Right renal cortex interstitium (tissue), 3 donors: ENCODE data around the gene SERP2. TPM values are rescaled to one million over a fixed set of nuclear protein-coding genes. Genes with fewer than 3 reads are reported as not detected.
"Not testable (repeated sequence)": the region's sequence is repeated elsewhere in the genome, so short reads cannot be mapped to it uniquely, and the experiment has no call there.

Experiments
- DNase-seq, 3 donors: peaks; one replicate each; pipeline ENCODE4 v3.0.0-alpha.2; 2013; ENCODE audit warnings: low read depth in 3 of 3, low spot score in 2 of 3
- polyA plus RNA-seq, 3 donors: library from polyadenylated mRNA; unstranded; fragments of 120-200 nt; gene quantifications; one replicate each; pipeline ENCODE4 v1.2.1, GENCODE V29; 2013; ENCODE audit not compliant: insufficient read length in 3 of 3

The SERP2 gene
- 10 to 100 TPM in 1 of 3 donors, 1 to 10 TPM in 2; 8.2 to 11.0 (median 9.3) TPM for polyA plus RNA-seq

DNA sequence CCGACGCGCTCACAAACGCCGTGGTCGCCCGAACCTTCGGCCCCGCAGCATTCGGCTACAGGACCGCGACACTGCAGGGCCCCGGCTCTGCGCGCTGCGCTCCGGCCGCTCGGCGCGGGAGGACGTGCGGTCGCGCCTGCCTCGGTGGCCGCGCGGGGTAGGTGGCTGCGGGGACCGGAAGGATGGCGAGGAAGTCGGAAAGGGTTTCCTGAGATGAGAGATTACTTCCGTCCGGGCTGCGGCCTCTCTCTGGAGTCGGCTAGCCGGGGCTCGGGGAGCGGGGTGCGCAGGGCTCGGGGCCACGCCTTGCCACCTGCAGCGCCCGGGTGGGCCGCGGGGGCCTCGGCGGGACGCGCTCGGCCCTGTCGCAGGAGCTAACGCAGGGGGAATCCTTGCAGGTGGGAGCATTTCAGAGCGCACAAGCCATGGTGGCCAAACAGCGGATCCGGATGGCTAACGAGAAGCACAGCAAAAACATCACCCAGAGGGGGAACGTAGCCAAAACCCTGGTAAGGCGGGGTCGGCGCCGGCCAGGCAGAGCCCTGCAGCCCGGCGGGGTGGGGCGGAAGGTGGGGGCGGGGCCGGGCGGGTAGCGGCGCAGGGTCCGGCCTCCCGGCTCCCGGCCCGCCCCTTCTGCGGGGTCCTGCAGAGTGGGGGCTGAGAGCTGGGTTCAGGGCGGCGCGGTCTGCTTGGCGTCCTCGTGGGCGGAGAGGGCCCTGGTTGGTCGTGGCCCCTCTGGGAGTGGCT lies at the start of gene SERP2:
Gene SERP2, plus strand, starts transcription at position 224 of the 747 bp plus-strand sequence. Its CDS starts 202 bp downstream, at position 426.
- DNase-seq, result no peak

DNA sequence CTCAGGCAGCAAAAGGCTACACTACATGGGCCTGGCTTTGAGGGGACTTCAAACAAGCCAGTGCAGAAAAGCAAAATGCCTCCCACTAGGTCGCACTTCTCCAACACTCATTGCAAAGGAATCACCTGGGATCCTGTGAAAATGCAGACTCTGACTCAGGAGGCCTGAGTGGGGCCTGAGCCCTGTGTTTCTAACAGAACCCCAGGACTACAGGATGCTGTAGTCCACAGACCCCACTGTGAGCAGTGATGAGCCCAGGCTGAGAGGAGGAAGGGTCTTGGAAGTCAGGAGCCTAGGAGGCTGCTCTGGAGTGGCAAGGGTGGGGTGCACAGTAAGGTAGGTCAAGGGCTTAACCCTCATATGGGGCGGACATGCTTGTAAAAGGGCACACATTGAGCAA lies 46.7 kb upstream of the SERP2 start:
- no peak for DNase-seq

DNA sequence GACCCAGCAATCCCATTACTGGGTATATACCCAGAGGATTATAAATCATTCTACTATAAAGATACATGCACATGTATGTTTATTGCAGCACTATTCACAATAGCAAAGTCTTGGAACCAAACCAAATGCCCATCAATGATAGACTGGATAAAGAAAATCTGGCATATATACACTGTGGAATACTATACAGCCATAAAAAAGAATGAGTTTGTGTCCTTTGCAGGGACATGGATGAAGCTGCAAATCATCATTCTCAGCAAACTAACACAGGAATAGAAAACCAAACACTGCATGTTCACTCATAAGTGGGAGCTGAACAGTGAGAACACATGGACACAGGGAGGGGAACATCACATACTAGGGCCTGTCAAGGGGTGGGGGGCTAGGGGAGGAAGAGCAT lies 44.6 kb upstream of the SERP2 start:
- not testable (repeated sequence) for DNase-seq

DNA sequence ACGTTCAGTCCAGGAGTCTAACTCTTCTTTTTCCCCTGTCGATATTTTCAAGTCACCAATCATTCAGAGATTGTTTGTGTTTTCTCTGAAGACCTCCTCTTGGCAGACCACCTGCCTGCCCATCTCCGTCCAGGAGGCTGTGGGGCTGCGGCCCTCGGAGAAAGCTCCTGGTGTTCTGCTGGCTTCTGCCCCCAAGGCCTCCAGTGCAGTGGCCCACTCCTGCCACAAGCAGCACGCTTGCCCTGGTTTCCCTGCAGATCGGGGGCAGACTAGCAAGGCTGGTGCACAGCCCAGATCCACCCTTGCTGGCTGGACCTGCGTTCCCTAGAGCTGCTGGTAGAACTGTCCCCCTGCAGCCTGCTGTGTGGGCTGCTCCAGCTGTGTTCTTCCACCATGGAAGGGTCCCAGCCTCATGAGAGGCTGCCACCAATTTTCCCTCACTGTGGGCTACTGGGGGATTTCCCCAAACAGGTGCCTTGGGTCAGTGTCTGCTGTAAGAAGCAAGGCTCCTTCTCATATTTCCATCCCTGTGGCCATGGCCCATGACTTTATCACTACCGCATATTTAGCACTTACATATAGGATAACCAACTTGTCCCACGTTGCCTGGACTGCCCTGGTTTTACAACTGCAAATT lies 43.6 kb upstream of the SERP2 start:
- no peak for DNase-seq

DNA sequence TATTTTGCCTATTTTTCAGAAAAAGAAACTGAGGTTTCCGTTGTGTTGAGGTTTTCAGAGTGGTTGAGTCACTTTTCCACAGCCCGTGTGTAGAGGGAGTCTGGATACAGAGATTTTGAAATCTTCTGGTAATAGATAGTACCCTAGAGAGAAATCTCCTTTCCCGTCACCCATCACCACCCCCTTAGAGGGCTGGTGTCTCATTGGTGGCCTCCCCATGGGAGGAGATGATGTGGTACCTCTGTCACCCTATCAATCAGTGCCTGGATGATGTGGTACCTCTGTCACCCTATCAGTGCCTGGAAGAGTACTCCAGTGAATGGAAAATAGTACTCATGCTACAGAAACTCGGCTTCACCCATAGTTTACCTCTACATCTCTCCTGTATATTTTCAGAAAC lies 42.2 kb upstream of the SERP2 start:
- DNase-seq, result no peak

DNA sequence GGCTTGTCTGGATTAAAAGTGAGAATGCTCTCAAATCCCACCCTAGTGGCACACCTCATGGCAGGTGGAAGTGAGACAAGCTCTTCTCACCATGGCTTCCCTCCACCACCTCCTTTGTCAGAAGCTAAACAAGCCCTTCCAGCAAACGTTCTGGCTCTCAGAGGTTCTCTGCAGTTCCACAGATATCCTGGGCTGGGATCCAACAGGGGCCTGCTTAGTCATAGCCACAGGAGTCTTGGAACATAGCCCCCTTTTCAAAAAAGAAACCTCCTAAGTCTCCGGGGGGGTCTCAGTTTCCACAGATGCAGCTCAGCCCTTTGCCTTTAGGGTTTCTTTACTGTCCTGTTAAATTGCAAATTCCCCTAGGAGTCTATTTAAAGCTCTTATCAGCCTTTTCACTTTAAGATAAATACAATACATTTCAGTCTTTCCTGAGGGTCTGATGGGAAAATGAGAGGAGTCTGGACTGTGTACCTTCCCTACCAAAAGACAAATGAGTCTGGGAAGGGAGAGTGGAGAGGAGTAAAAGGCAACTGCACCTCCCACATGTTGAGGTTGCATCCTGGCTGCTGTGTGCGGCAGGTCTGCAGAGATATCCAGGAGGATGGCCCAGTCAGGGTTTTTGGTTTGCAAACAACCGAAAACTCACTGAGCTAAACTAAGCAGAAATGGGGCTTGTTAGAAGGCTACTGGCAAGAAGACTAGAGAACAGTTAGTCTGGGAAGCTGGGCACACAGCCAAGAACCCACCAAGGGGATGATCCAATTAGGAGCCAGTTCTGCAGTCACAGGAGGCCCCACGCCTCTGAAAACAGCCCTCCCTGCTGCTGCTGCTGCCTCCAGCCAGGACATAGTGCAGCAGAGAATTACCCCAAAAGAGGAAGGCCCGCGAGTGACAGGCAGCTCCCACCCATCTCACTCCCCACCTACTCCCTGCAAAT lies 41.4 kb upstream of the SERP2 start:
- DNase-seq, result peak in 1 of 3 donors; percentile 48

DNA sequence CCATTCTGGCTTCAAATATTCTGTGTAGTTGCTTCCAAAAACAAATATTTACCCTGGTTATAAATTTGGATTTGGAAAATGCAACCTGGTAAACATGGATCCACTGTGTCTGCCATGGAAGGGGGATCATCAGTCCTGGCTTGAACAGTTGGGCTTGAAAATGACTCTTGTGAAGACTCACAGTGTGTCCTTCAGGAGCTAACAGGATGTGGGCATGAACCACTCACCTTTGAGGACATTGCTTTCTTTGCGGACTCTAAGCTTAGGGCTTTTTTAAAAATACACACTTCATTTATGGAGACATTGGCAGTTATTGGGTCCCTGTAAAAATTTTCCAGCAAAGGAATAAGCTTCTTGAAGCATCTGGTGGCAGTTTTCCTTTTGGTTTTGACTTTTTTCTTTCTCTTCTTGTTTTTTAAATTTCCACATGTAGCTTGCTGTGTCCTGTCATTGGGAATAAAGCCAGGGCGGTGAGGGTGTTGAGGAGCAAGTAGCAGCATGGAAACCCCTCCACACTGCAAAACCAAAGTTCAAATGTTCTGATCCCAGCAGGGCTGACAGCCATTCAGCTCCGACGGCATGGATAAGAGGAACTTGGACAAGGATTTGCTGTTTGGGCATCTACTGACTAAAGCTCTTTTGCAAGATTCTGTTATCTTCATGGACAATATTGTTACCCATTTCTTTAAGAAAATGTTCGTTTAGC lies 39.5 kb upstream of the SERP2 start:
- DNase-seq, result no peak

DNA sequence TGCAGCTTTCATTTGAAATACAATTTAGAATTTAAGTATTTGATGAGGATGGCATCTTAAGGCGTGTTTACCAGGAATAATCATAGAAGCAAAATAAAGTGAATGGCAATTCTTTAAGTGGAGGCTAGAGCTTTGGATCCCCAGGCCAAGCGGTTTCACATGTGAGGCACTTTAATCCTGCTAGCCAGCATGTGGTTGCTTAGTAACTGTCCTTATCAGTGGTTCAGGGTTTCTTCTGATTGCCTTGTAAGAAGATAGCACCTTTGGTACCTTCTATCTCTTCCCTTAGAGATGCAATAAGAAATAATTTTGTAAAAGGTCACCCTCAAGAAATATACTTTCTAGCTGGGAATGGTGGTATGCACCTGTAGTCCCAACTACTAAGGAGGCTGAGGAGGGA lies 38.9 kb upstream of the SERP2 start:
- DNase-seq, result no peak

DNA sequence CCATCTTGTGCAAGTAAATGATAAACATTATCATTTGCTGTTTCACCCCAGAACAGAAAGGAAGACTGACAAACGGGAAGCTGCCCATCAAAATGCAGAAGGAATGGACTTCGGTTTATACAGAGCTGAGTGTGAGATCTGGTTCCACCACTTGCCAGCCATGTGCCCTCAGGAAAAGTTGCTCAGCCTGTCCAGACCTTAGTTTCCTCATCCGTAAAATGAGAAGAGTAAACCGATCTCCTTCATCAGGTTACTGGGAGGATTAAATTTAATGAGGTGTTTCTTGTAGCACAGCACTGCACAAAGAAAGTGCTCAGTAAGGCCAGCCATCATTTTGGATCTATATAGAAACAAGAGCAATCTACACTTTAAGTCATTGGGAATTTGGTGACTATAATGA lies 36.7 kb upstream of the SERP2 start:
- DNase-seq, result no peak

DNA sequence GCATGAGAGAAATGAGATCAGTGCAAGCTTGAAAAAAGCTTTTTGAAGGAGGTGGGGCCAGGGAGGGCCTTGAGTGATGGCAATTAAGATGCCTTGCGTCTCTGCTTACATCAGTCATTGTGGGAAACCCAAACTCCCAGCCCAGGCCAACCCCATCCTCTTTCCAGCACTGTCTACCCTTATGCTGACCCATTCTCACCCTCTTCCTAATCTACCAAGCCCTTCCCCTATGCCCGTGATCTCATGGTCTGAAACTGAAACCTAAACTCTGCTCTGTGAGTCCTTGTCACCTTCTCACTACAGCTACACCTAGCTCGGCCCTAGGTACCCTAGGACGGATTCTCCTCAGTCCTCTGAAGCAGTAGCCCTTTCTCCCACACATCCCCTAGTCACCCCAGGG lies 36.0 kb upstream of the SERP2 start:
- DNase-seq, result no peak

DNA sequence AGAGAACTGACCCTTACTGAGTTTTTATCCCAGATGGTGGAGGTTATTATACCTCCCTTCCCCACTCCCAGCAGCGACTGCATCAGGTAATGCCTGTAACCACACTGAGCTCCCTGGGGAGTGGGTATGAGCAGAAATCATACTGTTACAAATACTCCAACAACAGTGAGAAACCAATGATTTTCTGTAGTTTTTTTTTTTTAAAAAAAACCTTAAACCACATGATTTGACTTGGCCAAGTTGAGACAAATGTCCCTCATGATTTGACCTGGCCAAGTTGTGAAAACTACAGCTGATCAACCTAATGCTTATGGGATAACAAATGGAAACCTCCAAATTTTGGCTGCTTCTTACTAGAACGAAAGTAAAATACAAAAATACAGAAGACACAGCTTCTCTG lies 33.1 kb upstream of the SERP2 start:
- no peak for DNase-seq

DNA sequence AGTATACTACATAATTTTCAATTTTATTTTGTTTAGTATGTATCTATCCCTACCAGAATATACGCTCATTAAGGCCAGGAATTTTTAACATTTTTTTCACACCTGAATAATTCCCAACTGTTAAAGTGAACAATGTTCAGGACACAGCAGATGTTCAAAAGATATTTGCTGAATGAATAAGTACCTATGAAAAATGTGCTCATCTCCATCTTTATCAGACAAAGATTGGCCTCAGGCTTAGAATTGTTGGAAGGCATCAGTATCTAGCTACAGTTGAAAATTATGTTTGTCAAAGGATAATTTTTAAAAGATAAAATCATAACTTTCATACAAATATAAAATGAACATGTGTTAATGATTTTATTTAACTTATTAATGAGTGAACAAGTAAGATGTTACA lies 30.9 kb upstream of the SERP2 start:
- DNase-seq, result no peak

DNA sequence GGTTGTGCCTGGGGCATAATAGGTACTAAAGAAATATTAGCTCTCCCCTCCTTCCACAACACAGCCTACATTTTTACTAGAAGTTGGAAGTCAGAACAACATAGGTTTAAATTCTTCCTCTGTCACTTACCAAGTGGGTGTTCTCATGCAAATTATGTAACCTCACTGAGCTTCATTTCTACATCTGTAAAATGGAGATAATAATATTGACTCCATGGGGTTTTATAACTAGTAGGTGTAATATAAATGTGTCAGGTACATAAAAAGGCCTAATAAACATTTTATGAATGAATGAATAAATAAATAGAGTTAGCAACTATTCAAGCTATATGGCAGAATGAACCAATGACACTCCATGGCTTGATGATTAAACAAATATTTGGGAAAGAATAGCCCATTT lies 27.1 kb upstream of the SERP2 start:
- DNase-seq, result no peak

DNA sequence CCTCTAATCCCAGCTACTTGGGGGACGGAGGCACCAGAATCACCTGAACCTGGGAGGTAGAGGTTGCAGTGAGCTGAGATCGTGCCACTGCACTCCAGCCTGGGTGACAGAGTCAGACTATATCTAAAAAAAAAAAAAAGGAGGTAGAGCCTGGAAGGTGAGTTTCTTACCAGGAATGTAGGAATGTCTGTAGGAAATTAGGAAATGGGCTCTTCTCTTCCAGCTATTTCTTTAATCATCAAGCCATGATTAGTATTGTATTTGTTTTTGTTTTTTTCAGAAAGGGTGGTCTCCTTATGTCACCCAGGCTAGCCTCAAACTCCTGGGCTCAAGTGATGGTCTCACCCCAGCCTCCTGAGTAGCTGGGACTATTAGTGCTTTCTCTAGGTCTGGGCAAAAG lies 26.3 kb upstream of the SERP2 start:
- DNase-seq, result no peak

DNA sequence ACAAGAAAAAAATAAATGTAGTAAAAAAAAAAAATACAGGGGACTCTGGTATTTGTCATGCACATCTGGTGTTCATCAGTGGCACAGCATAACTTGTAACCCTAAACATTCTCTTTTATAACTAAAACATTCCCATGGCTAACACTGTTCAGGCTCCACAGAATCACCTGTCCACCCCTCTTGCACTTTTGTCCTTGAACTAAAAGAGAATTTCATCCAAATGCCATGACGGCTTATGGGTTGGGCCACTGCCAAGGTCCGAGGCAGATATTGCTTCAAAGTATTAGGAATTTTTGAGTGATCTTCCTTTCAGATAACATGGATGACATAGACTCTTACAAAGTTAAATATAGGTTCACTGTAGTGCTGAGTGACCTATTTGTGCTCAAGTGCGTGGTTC lies 25.7 kb upstream of the SERP2 start:
- DNase-seq, result no peak

DNA sequence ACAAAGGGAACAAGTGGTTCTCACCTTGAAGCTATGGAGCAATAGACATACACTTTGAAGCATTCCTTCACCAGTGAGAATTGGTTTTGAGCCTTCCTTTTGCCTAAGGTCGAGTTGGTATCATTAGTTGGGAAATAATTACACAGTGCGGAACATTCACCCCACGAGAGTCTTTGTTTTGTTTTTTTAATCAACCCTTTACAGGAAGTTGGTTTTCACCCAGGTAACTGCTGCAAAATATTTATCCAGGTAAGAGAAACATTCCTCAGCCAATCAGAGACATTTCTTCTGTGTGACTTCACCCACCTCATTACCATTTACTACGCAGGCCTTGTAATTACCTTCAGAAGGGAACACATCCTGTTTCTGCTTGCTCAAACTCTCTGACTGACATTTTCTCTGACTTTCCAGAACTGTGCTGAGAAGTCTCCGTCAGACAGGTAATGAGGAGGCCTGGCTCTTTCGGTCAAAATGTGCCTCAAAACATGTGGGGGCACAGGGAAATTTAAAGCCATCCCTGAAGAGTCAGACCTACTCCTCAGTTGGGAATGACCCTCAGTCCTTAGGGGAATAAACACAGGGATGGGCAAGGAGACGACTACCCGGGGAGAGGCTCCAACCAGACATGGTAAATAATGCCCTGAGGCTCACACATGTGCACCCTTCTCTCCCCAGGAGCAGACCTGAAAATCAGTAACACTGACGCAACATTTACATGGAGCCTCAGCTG lies 22.7 kb upstream of the SERP2 start:
- DNase-seq, result no peak

DNA sequence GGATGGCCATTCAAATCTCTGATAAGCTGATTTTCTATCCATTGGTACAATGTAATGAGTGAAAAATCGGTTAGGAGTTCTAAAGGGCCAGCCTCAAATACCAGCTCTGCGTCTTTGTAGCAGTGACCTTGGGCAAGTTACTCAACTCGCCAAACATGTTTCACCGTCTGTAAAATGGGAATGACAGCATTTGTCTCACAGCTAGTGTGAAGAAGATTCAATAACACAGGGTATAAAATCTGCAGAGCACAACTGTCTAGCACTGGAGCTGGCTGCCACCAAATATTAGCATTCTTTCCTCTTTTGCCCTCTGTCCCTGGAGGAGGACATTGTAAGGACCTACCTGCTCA lies 22.1 kb upstream of the SERP2 start:
- no peak for DNase-seq

DNA sequence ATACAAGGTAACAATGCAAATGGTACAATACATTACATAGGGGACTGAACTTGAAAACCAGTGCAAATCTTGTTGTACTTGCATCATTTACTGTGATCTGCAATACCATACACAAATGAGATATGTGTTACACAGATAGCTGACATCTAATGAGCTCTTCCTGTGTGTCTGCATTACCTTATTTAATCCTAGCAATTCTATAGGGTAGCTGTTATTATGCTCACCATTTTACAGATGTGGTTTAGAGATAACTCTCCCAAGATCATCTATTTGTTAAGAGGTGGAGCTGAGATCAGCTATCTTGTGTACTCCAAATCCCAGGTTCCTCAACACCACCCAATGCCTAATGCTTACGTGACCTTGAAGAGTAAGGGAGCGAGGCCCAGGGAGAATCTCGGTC lies 21.4 kb upstream of the SERP2 start:
- no peak for DNase-seq

DNA sequence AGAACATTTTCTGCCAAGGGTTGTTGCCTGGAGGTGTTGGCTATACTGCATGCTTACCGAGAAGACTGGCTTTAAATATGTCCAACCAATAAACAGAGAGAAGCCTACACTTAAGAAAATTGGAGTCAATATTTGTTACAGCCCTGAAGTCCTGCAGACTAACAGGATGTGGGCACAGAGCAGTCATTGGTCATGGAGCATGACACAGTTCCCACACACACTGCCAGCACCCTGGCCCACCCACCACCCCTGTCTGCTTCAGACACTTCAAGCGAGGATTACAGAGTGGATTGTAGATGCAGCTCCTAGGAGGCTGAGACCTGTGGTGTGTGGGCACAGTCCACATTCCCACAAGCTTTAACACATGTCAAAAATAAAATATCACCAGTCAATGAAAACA lies 21.0 kb upstream of the SERP2 start:
- no peak for DNase-seq

DNA sequence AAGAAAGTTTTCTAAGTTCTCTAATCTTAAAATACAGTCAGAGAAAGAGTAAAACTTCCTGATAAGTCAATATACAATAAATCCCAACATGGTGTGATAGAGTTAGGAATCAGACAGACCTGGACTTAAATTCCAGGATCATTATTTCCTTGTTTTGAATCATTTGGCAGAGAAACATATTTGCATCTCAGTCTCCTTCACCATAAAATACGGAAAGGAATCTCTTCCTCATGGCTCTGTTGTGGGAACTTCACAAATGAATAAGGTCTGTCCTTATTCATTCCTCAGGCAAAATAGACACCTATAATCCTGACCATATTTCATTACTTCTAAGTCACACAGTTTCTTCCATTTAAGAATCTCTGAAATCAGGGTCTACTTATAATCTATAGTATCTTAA lies 19.3 kb upstream of the SERP2 start:
- DNase-seq, result no peak
